Liver (tissue), 9 donors: Measurements from ENCODE around the gene EHD1. TPM values are rescaled to one million over a fixed set of nuclear protein-coding genes. Genes with fewer than 3 reads are reported as not detected.

Source experiments
- DNase-seq: peaks from one replicate; pipeline ENCODE4 v3.0.0-alpha.2; 2017; ENCODE audit warnings: low spot score
- H3K27ac ChIP-seq, 2 donors: one replicate each; pipeline ENCODE4 v1.7.0; 2013; ENCODE audit warnings: inconsistent platforms in 2 of 2, low read length in 2 of 2, control low read depth in 1 of 2, low read depth in 1 of 2, mild to moderate bottlenecking in 1 of 2
- H3K27me3 ChIP-seq, 4 donors: one replicate each; pipeline versions ENCODE4 v1.6.1 to v1.7.0; 2013; ENCODE audit warnings: low read length in 3 of 4, inconsistent platforms in 1 of 4, mild to moderate bottlenecking in 1 of 4, moderate library complexity in 1 of 4; ENCODE audit not compliant: control insufficient read depth in 4 of 4, insufficient read depth in 4 of 4
- H3K36me3 ChIP-seq, 4 donors: one replicate each; pipeline versions ENCODE4 v1.6.1 to v1.7.0; 2013; ENCODE audit warnings: low read length in 3 of 4, mild to moderate bottlenecking in 3 of 4, low read depth in 1 of 4, moderate library complexity in 1 of 4; ENCODE audit not compliant: control insufficient read depth in 4 of 4, insufficient read depth in 3 of 4
- H3K4me1 ChIP-seq, 4 donors: one replicate each; pipeline versions ENCODE4 v1.6.1 to v1.7.0; 2013; ENCODE audit warnings: low read length in 3 of 4, mild to moderate bottlenecking in 3 of 4, moderate library complexity in 1 of 4; ENCODE audit not compliant: control insufficient read depth in 4 of 4, insufficient read depth in 4 of 4
- H3K4me3 ChIP-seq, 3 donors: one replicate each; pipeline versions ENCODE4 v1.6.1 to v1.7.0; 2013; ENCODE audit warnings: low read length in 3 of 3, control low read depth in 1 of 3, low read depth in 1 of 3, mild to moderate bottlenecking in 1 of 3
- H3K9ac ChIP-seq, 2 donors: one replicate each; pipeline ENCODE4 v1.7.0; 2013; ENCODE audit warnings: low read length in 2 of 2, mild to moderate bottlenecking in 2 of 2, moderate library complexity in 2 of 2, control low read depth in 1 of 2, low read depth in 1 of 2
- H3K9me3 ChIP-seq, 4 donors: one replicate each; pipeline versions ENCODE4 v1.6.1 to v1.7.0; 2013; ENCODE audit warnings: low read length in 3 of 4; ENCODE audit not compliant: control insufficient read depth in 4 of 4
- FOXA1 ChIP-seq: IDR thresholded peaks from 2 replicates; pipeline ENCODE4 v1.6.1; 2016; ENCODE audit warnings: antibody characterized with exemption
- FOXA2 ChIP-seq: IDR thresholded peaks from 2 replicates; pipeline ENCODE4 v1.6.1; 2016; ENCODE audit warnings: antibody characterized with exemption
- GABPA ChIP-seq, 2 donors: IDR thresholded peaks in 1 of 2; conservative IDR thresholded peaks in 1 of 2; 2 replicates each; pipeline ENCODE4 v1.6.1; 2016; ENCODE audit warnings: antibody characterized with exemption in 2 of 2, mild to moderate bottlenecking in 1 of 2, moderate library complexity in 1 of 2
- HNF4A ChIP-seq, 2 donors: conservative IDR thresholded peaks; 2 replicates each; pipeline ENCODE4 v1.6.1; 2016; ENCODE audit warnings: antibody characterized with exemption in 2 of 2, mild to moderate bottlenecking in 2 of 2
- HNF4G ChIP-seq: IDR thresholded peaks from 2 replicates; pipeline ENCODE4 v1.6.1; 2016; ENCODE audit warnings: antibody characterized with exemption
- JUND ChIP-seq, 2 donors: IDR thresholded peaks; 2 replicates each; pipeline ENCODE4 v1.6.1; 2016; ENCODE audit warnings: antibody characterized with exemption in 2 of 2
- NR2F2 ChIP-seq: IDR thresholded peaks from 2 replicates; pipeline ENCODE4 v1.6.1; 2016; ENCODE audit warnings: antibody characterized with exemption
- RAD21 ChIP-seq, 2 donors: IDR thresholded peaks; 2 replicates each; pipeline ENCODE4 v1.6.1; 2016; ENCODE audit warnings: antibody characterized with exemption in 2 of 2, mild to moderate bottlenecking in 2 of 2
- RXRA ChIP-seq, 2 donors: IDR thresholded peaks; 2 replicates each; pipeline ENCODE4 v1.6.1; 2017 to 2018; ENCODE audit warnings: antibody characterized with exemption in 2 of 2, mild to moderate bottlenecking in 1 of 2
- SP1 ChIP-seq: IDR thresholded peaks from 2 replicates; pipeline ENCODE4 v1.6.1; 2018; ENCODE audit warnings: antibody characterized with exemption, mild to moderate bottlenecking
- YY1 ChIP-seq: IDR thresholded peaks from 2 replicates; pipeline ENCODE4 v1.6.1; 2016; ENCODE audit warnings: antibody characterized with exemption, mild to moderate bottlenecking
- ZBTB33 ChIP-seq: IDR thresholded peaks from 2 replicates; pipeline ENCODE4 v1.6.1; 2016; ENCODE audit warnings: antibody characterized with exemption
- WGBS: extraction: QIAGEN DNeasy Blood & Tissue Kit; methylation state at CpG from one replicate; pipeline ENCODE4 v1.1.7; 2013; 5-methylcytosine and 5-hydroxymethylcytosine counted together
- polyA plus RNA-seq, 2 donors: library from polyadenylated mRNA; stranded (reverse) in 1 of 2; unstranded in 1 of 2; fragments of 200-250 nt in 1 of 2; fragments of >200 nt in 1 of 2; fragmentation: Nextera tagmentation in 1 of 2; extraction: Ambion mirVana in 1 of 2; gene quantifications; one replicate each; pipeline versions ENCODE4 v1.2.1 to v1.2.3, GENCODE V29; 2013 to 2015
- total RNA-seq, 2 donors: library from RNA; depleted of rRNA; stranded (reverse); fragments of >200 nt; gene quantifications; one replicate each; pipeline ENCODE4 v1.2.3, GENCODE V29; 2014
- TF ChIP-seq, protein P1 (sequence below): IDR thresholded peaks from 2 replicates; pipeline ENCODE4 v1.6.1; 2016; ENCODE audit warnings: antibody characterized with exemption
- TF ChIP-seq, protein P2 (sequence below): fragments of 150-350 bp; IDR thresholded peaks from 2 replicates; pipeline ENCODE4 v1.5.1; 2017; ENCODE audit warnings: improper control_type of control experiment, low read depth, low read length; ENCODE audit not compliant: missing input control
- donor health status: healthy.
- donor health status: healthy.
- donor health status: healthy.
- donor health status: healthy.
- donor health status: healthy.

Gene EHD1
- total and polyA plus RNA-seq, 4 donors, result 8.3 to 36.4 (median 19.2) TPM

DNA sequence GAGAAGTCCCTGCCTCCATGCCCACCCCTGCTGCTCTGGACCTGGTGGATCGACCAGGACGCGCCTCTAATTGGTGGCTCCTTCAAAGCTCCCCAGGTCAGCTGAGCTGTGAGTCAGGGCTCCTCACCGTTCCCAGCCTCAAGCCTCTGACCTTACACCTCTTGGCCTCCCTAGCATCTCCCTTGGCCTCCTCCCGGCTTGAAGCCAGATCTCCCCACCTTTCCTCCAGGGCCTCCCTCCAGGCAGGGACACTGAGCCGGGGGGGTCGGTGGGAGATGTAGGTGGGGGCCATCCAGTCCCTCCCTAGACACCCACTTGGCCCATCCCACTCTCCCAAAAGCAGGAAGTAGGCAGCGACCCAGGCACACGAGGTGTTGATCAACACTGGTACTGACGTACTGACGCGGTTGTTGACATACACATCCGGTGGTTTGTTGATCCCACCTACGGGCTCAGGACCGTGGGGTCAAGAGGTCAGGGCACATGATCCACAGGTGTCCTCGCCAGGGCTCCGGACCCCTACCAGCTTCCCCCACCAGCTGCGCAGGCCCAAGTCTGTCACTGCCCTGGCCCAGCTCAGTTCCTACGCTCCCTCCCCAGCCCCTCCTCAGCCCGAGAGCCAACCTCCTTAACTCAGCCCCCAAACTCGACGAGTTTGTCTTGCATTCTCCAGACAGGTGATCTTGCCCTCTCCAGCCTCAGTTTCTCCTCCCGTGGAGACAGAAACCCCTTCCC lies 37.8 kb upstream of the EHD1 start:
- no peaks in the 10 kb centered on the region for H3K27me3 ChIP-seq
- peaks cover 11 to 24% (median 17%) of the 10 kb centered on the region in 4 donors for H3K4me1 ChIP-seq
- H3K36me3 ChIP-seq, result peaks cover 14 to 29% (median 22%) of the 10 kb centered on the region in 4 donors
- WGBS, result 10% methylated on average over 23 of the region's 23 CpGs
- H3K9ac ChIP-seq, result peak overlapping the region; percentile 86 to 100
- TF ChIP-seq, protein P1, sequence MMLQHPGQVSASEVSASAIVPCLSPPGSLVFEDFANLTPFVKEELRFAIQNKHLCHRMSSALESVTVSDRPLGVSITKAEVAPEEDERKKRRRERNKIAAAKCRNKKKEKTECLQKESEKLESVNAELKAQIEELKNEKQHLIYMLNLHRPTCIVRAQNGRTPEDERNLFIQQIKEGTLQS, result no peak
- TF ChIP-seq SP1 (peak; percentile 28), NR2F2 (peak; percentile 88), RXRA (IDR thresholded peaks at IDR 0.05) (peak; percentile 58 to 82), HNF4A (conservative IDR thresholded peaks at IDR 0.05) (peak; percentile 10 to 47), FOXA1 (no peak), GABPA (IDR thresholded peaks at IDR 0.05 in 1 of 2, conservative IDR thresholded peaks at IDR 0.05 in 1 of 2) (peak in 1 of 2 donors; percentile 17)
- DNase-seq, result peak; percentile 53
- H3K4me3 ChIP-seq, result peak overlapping the region; percentile 64 to 96 (median 83)
- no peaks in the 10 kb centered on the region for H3K9me3 ChIP-seq
- H3K27ac ChIP-seq, result peak overlapping the region; percentile 88 to 94

DNA sequence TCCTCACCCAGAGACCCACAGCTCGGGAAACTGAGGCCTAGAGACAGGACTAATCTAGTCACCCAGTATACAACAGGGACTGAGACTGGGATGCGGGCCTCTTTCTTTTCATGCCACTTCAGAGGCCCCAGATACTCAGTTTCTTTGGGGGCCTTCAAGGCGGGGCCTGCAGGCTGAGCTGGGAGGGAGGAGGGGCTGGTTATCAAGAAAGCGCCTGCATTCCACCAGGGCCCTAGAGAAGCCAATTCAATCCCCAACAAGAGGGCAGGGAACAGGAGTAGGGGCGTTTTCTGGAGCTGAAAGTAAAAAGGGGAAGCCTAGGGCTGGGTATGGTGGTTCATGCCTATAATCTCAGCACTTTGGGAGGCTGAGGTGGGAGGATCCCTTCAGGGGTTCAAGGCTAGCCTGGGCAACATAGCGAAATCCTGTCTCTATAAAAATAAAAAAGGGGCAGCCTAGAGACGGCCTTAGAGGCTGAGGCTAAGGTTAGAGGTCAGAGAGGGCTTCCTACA lies 37.0 kb upstream of the EHD1 start:
- DNase-seq, result peak; percentile 53
- peaks cover 11 to 24% (median 17%) of the 10 kb centered on the region in 4 donors for H3K4me1 ChIP-seq
- H3K36me3 ChIP-seq, result peaks cover 17 to 37% (median 29%) of the 10 kb centered on the region in 4 donors
- WGBS, result 82% methylated on average over 7 of the region's 7 CpGs
- H3K9me3 ChIP-seq, result no peaks in the 10 kb centered on the region
- TF ChIP-seq, protein P1, result no peak
- TF ChIP-seq GABPA (IDR thresholded peaks at IDR 0.05 in 1 of 2, conservative IDR thresholded peaks at IDR 0.05 in 1 of 2), result no peak
- no peak for TF ChIP-seq FOXA1
- no peak for TF ChIP-seq SP1
- no peak for TF ChIP-seq ZBTB33
- no peak for TF ChIP-seq HNF4G
- TF ChIP-seq JUND (IDR thresholded peaks at IDR 0.05), result no peak
- no peak for TF ChIP-seq RAD21 (IDR thresholded peaks at IDR 0.05)
- no peak for TF ChIP-seq FOXA2
- no peak for TF ChIP-seq RXRA (IDR thresholded peaks at IDR 0.05)
- TF ChIP-seq, protein P2, sequence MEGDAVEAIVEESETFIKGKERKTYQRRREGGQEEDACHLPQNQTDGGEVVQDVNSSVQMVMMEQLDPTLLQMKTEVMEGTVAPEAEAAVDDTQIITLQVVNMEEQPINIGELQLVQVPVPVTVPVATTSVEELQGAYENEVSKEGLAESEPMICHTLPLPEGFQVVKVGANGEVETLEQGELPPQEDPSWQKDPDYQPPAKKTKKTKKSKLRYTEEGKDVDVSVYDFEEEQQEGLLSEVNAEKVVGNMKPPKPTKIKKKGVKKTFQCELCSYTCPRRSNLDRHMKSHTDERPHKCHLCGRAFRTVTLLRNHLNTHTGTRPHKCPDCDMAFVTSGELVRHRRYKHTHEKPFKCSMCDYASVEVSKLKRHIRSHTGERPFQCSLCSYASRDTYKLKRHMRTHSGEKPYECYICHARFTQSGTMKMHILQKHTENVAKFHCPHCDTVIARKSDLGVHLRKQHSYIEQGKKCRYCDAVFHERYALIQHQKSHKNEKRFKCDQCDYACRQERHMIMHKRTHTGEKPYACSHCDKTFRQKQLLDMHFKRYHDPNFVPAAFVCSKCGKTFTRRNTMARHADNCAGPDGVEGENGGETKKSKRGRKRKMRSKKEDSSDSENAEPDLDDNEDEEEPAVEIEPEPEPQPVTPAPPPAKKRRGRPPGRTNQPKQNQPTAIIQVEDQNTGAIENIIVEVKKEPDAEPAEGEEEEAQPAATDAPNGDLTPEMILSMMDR, result no peak
- TF ChIP-seq HNF4A (conservative IDR thresholded peaks at IDR 0.05), result no peak
- TF ChIP-seq NR2F2, result no peak
- no peak for TF ChIP-seq YY1
- H3K9ac ChIP-seq, result no peak overlapping the region
- no peak overlapping the region for H3K4me3 ChIP-seq
- H3K27me3 ChIP-seq, result no peaks in the 10 kb centered on the region
- peak overlapping the region; percentile 88 to 94 for H3K27ac ChIP-seq
